Parietal lobe (tissue), 1 donor: Measurements from ENCODE around the gene OR51G2. TPM values are rescaled to one million over a fixed set of nuclear protein-coding genes. Genes with fewer than 3 reads are reported as not detected.

ENCODE experiments used
- total RNA-seq: library from RNA; depleted of rRNA; stranded (reverse); fragments of >200 nt; gene quantifications from one replicate; pipeline ENCODE4 v1.2.3, GENCODE V29; 2014

The OR51G2 gene
- total RNA-seq = not detected

DNA sequence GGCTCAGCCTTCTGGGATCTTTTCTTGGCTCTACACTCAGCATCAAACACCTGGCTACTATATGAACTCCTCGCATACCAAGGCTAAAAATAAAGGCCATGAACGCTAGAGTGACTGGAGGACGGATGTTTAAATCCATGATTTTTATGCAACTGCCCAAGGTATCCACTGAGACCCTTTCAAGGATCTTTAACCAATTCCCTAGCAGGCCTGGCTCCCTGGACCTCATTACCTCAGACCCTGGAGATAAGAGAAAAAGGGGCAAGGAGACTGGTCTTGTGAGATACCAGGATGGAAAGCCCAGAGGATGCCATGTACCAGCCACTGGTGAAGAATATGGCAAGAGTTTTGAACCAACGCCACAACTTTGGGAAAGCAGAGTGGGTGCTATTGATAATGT is at the start of gene OR51G2:
TSS of gene OR51G2 (minus strand) at position 101 of the 400 bp plus-strand sequence. CDS start 3,687 bp downstream, outside the sequence.

DNA sequence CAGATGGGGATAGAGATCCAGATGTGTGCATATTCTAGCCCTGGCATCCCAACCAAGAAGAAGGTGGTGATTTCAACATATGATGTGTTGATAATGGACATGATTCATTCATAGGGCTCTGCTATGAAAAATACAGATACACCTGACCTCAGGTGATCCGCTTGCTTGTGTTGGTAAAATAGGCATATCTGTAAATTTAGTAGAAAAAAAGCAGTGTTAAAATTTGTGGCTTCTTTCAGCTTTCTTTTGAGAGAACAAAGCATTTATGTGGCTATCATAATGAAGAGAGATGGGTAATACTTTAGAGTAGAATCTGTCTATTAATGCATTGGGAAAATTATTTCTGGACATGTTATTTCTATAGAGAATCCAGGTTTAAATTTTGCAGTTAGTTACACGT is 36.5 kb upstream of the OR51G2 start, which contains the start of gene OR51A2:
TSS of gene OR51A2 (minus strand) at position 101 of the 400 bp plus-strand sequence. CDS start at position 101, 0 bp downstream.

DNA sequence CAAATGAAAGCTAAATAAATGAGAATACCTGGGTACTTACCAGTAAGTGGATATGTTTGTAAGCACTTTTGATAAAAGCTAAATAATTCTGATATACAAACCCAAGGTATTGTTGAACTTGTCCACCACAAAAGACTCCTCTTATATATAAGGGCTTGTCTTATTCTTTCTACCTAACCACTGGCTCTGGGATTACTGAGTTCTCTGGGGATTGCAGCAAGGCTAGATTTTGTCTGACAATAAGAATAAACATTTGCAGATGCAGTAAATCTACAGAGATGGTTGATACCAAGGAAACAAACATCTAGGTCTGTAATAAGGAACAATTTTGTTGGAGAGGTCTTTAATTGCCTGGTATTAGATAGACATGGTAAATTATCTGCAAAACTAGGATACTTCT is 28.4 kb upstream of the OR51G2 start, which contains the start of gene OR51A4:
TSS of gene OR51A4 (minus strand) at position 101 of the 400 bp plus-strand sequence. CDS start 505 bp downstream, outside the sequence.

GRCh38 chr11:4924239-4924638 is 5.1 kb upstream of the OR51G2 start, which contains the start of gene OR51G1:
TSS of gene OR51G1 (minus strand) at chr11:4924339. CDS start at chr11:4924339, 0 bp downstream.

GRCh38 chr11:4903484-4903883 is 15.7 kb downstream of the OR51G2 start, which contains the start of gene OR51A7:
TSS of gene OR51A7 (plus strand) at chr11:4903783. CDS start at chr11:4907370, 3,587 bp downstream.

DNA sequence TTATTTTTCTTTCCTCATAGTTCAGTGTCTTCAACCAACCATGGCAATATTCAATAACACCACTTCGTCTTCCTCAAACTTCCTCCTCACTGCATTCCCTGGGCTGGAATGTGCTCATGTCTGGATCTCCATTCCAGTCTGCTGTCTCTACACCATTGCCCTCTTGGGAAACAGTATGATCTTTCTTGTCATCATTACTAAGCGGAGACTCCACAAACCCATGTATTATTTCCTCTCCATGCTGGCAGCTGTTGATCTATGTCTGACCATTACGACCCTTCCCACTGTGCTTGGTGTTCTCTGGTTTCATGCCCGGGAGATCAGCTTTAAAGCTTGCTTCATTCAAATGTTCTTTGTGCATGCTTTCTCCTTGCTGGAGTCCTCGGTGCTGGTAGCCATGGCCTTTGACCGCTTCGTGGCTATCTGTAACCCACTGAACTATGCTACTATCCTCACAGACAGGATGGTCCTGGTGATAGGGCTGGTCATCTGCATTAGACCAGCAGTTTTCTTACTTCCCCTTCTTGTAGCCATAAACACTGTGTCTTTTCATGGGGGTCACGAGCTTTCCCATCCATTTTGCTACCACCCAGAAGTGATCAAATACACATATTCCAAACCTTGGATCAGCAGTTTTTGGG is 37.2 kb downstream of the OR51G2 start, which contains the start of gene OR51T1:
TSS of gene OR51T1 (plus strand) at position 41 of the 641 bp plus-strand sequence. CDS start at position 41, 0 bp downstream.

Other genes with a start within 250 kb of the OR51G2 start
- gene OR51E2, start 221.5 kb downstream of the OR51G2 start, total RNA-seq = not detected
- not detected for gene MMP26, start 214.6 kb downstream of the OR51G2 start, total RNA-seq
- not detected for gene OR51F1, start 149.4 kb downstream of the OR51G2 start, total RNA-seq
- gene OR52R1, start 115.0 kb downstream of the OR51G2 start, total RNA-seq = not detected
- not detected for gene OR51F2, start 98.0 kb downstream of the OR51G2 start, total RNA-seq
- not detected for gene OR51S1, start 70.1 kb downstream of the OR51G2 start, total RNA-seq
- not detected for gene OR51T1, start 37.5 kb downstream of the OR51G2 start, total RNA-seq
- not detected for gene OR51A7, start 15.6 kb downstream of the OR51G2 start, total RNA-seq
- gene OR51G1, start 5.0 kb upstream of the OR51G2 start, total RNA-seq = not detected
- gene OR51A4, start 28.3 kb upstream of the OR51G2 start, total RNA-seq = not detected
- not detected for gene OR51A2, start 36.4 kb upstream of the OR51G2 start, total RNA-seq
- not detected for gene OR51L1, start 75.5 kb upstream of the OR51G2 start, total RNA-seq
- not detected for gene OR52J3, start 127.2 kb upstream of the OR51G2 start, total RNA-seq
- not detected for gene OR52E2, start 140.3 kb upstream of the OR51G2 start, total RNA-seq
- not detected for gene OR52E1, start 150.2 kb upstream of the OR51G2 start, total RNA-seq
- gene OR52A5, start 219.0 kb upstream of the OR51G2 start, total RNA-seq = not detected
- not detected for gene OR52A1, start 235.4 kb upstream of the OR51G2 start, total RNA-seq